Neuronal stem cell (in vitro differentiated cells): ENCODE results near the gene EXT2.

Source experiments
- DNase-seq: peaks from one replicate; pipeline ENCODE4 v3.0.0-alpha.2; 2013; ENCODE audit warnings: low spot score
- H2AFZ ChIP-seq: one replicate; pipeline ENCODE4 v1.6.1; 2013; ENCODE audit warnings: mild to moderate bottlenecking, low read length, inconsistent platforms
- H2AK5ac ChIP-seq: 2 replicates; pipeline ENCODE4 v1.6.1; 2013; ENCODE audit warnings: low read depth, mild to moderate bottlenecking, inconsistent platforms, low read length, moderate library complexity, mixed read lengths
- H2BK120ac ChIP-seq: 2 replicates; pipeline ENCODE4 v1.6.1; 2013; ENCODE audit warnings: low read depth, mild to moderate bottlenecking, inconsistent platforms, low read length, moderate library complexity, mixed read lengths
- H2BK12ac ChIP-seq: one replicate; pipeline ENCODE4 v1.6.1; 2013; ENCODE audit warnings: low read length, inconsistent platforms
- H2BK15ac ChIP-seq: 2 replicates; pipeline ENCODE4 v1.6.1; 2013; ENCODE audit warnings: mild to moderate bottlenecking, low read length, inconsistent platforms, mixed read lengths
- H2BK5ac ChIP-seq: one replicate; pipeline ENCODE4 v1.6.1; 2013; ENCODE audit warnings: inconsistent platforms, mild to moderate bottlenecking, low read length, moderate library complexity
- H3K14ac ChIP-seq: one replicate; pipeline ENCODE4 v1.6.1; 2013; ENCODE audit warnings: low read length, inconsistent platforms
- H3K18ac ChIP-seq: 2 replicates; pipeline ENCODE4 v1.6.1; 2013; ENCODE audit warnings: low read length, inconsistent platforms
- H3K23ac ChIP-seq: 2 replicates; pipeline ENCODE4 v1.6.1; 2013; ENCODE audit warnings: low read depth, mild to moderate bottlenecking, mixed read lengths, low read length, inconsistent platforms; ENCODE audit not compliant: poor library complexity
- H3K27ac ChIP-seq: replicated peaks from 3 replicates; pipeline ENCODE4 v1.5.1; 2013; ENCODE audit warnings: low read length, inconsistent platforms
- H3K27me3 ChIP-seq, 3 experiments: 2 replicates each; pipeline ENCODE4 v1.6.1; 2013; ENCODE audit warnings: low read length in 3 of 3, mild to moderate bottlenecking in 2 of 3, inconsistent platforms in 1 of 3, low read depth in 1 of 3, mixed read lengths in 1 of 3, moderate library complexity in 1 of 3; ENCODE audit not compliant: control insufficient read depth in 3 of 3, insufficient read depth in 3 of 3
- H3K36me3 ChIP-seq, 2 donors: replicated peaks in 1 of 2; 2 replicates each; pipeline ENCODE4 v1.6.1; 2013; ENCODE audit warnings: low read length in 2 of 2; ENCODE audit not compliant: control insufficient read depth in 2 of 2, insufficient read depth in 2 of 2
- H3K4ac ChIP-seq: 2 replicates; pipeline ENCODE4 v1.6.1; 2013; ENCODE audit warnings: inconsistent platforms, mild to moderate bottlenecking, low read length, moderate library complexity
- H3K4me1 ChIP-seq, 2 donors: 1 replicate in 1 of 2; 2 replicates in 1 of 2; pipeline ENCODE4 v1.6.1; 2013; ENCODE audit warnings: low read length in 2 of 2, low read depth in 1 of 2; ENCODE audit not compliant: control insufficient read depth in 2 of 2, insufficient read depth in 1 of 2
- H3K4me2 ChIP-seq: one replicate; pipeline ENCODE4 v1.6.1; 2013; ENCODE audit warnings: mild to moderate bottlenecking, low read length, inconsistent platforms; ENCODE audit not compliant: insufficient read depth, poor library complexity, severe bottlenecking
- H3K4me3 ChIP-seq, 2 donors: 2 replicates each; pipeline ENCODE4 v1.5.1; 2013; ENCODE audit warnings: low read length in 2 of 2, mild to moderate bottlenecking in 2 of 2, inconsistent platforms in 1 of 2, moderate library complexity in 1 of 2
- H3K79me1 ChIP-seq: one replicate; pipeline ENCODE4 v1.6.1; 2013; ENCODE audit warnings: low read depth, mild to moderate bottlenecking, inconsistent platforms, low read length, moderate library complexity
- H3K9ac ChIP-seq: one replicate; pipeline ENCODE4 v1.6.1; 2013; ENCODE audit warnings: mild to moderate bottlenecking, low read depth, low read length, inconsistent platforms; ENCODE audit not compliant: poor library complexity
- H3K9me3 ChIP-seq, 2 donors: replicated peaks in 1 of 2; 2 replicates each; pipeline versions ENCODE3 to v1.6.1; 2013; ENCODE audit warnings: low read length in 2 of 2, mild to moderate bottlenecking in 2 of 2, inconsistent platforms in 1 of 2, low read depth in 1 of 2, mixed read lengths in 1 of 2, moderate library complexity in 1 of 2; ENCODE audit not compliant: control insufficient read depth in 2 of 2, insufficient read depth in 1 of 2
- H4K8ac ChIP-seq: one replicate; pipeline ENCODE4 v1.6.1; 2013; ENCODE audit warnings: low read depth, mild to moderate bottlenecking, inconsistent platforms, low read length, moderate library complexity
- H4K91ac ChIP-seq: one replicate; pipeline ENCODE4 v1.6.1; 2013; ENCODE audit warnings: low read length, low read depth, mild to moderate bottlenecking, inconsistent platforms; ENCODE audit not compliant: poor library complexity
- WGBS, 2 donors: extraction: QIAGEN DNeasy Blood & Tissue Kit; methylation state at CpG; one replicate each; pipeline ENCODE4 v1.1.7; 2013; ENCODE audit warnings: missing lambda C conversion rate in 2 of 2, mixed read lengths in 1 of 2; ENCODE audit not compliant: insufficient read length in 2 of 2, insufficient replicate concordance in 1 of 2; ENCODE audit errors: extremely low coverage in 2 of 2; 5-methylcytosine and 5-hydroxymethylcytosine counted together

EXT2 gene

GRCh38 chr11:44171518-44171917, 76.0 kb downstream of the EXT2 start:
- no peak overlapping the region for H3K23ac ChIP-seq
- no peaks in the 10 kb centered on the region for H3K36me3 ChIP-seq
- no peak overlapping the region for H2AFZ ChIP-seq
- no peak overlapping the region for H2BK15ac ChIP-seq
- H3K27ac ChIP-seq: no peak overlapping the region
- no peak overlapping the region for H3K18ac ChIP-seq
- H2AK5ac ChIP-seq: no peak overlapping the region
- H3K14ac ChIP-seq: no peak overlapping the region
- WGBS, 2 donors: no CpG with 5 or more reads among the region's 4 CpGs
- H2BK12ac ChIP-seq: no peak overlapping the region
- H3K9ac ChIP-seq: no peak overlapping the region
- no peak overlapping the region for H4K8ac ChIP-seq
- H3K9me3 ChIP-seq: no peaks in the 10 kb centered on the region
- no peak overlapping the region for H2BK5ac ChIP-seq
- H2BK120ac ChIP-seq: no peak overlapping the region
- H3K27me3 ChIP-seq: no peaks in the 10 kb centered on the region
- H3K4me1 ChIP-seq: peaks cover 0 to 7% of the 10 kb centered on the region in 2 donors
- H3K4ac ChIP-seq: no peak overlapping the region
- H3K4me2 ChIP-seq: no peak overlapping the region
- H4K91ac ChIP-seq: no peak overlapping the region
- no peak overlapping the region for H3K4me3 ChIP-seq
- H3K79me1 ChIP-seq: no peaks in the 10 kb centered on the region
- DNase-seq: no peak

GRCh38 chr11:44172966-44173365, 77.5 kb downstream of the EXT2 start:
- no peak overlapping the region for H3K23ac ChIP-seq
- H3K4me2 ChIP-seq: no peak overlapping the region
- no peaks in the 10 kb centered on the region for H3K9me3 ChIP-seq
- no peaks in the 10 kb centered on the region for H3K79me1 ChIP-seq
- H3K4me1 ChIP-seq: peaks cover under 1 to 7% of the 10 kb centered on the region in 2 donors
- H3K9ac ChIP-seq: no peak overlapping the region
- H3K14ac ChIP-seq: no peak overlapping the region
- no peak overlapping the region for H2BK120ac ChIP-seq
- DNase-seq: no peak
- H3K4me3 ChIP-seq: no peak overlapping the region
- H2BK15ac ChIP-seq: no peak overlapping the region
- H3K4ac ChIP-seq: no peak overlapping the region
- H2BK5ac ChIP-seq: no peak overlapping the region
- H3K27me3 ChIP-seq: no peaks in the 10 kb centered on the region
- no peak overlapping the region for H2AK5ac ChIP-seq
- no peak overlapping the region for H4K8ac ChIP-seq
- H3K27ac ChIP-seq: no peak overlapping the region
- no peaks in the 10 kb centered on the region for H3K36me3 ChIP-seq
- H2BK12ac ChIP-seq: no peak overlapping the region
- WGBS, 2 donors: no CpG with 5 or more reads among the region's 3 CpGs
- no peak overlapping the region for H2AFZ ChIP-seq
- H4K91ac ChIP-seq: no peak overlapping the region
- H3K18ac ChIP-seq: no peak overlapping the region

GRCh38 chr11:44174842-44175241, 79.4 kb downstream of the EXT2 start:
- H3K79me1 ChIP-seq: no peaks in the 10 kb centered on the region
- H3K27ac ChIP-seq: no peak overlapping the region
- H2BK15ac ChIP-seq: no peak overlapping the region
- no peaks in the 10 kb centered on the region for H3K9me3 ChIP-seq
- H2BK12ac ChIP-seq: no peak overlapping the region
- WGBS, 2 donors: no CpG with 5 or more reads among the region's 1 CpG
- H4K8ac ChIP-seq: no peak overlapping the region
- no peaks in the 10 kb centered on the region for H3K27me3 ChIP-seq
- no peak overlapping the region for H3K4ac ChIP-seq
- H3K14ac ChIP-seq: no peak overlapping the region
- H3K18ac ChIP-seq: no peak overlapping the region
- no peak overlapping the region for H3K9ac ChIP-seq
- no peak overlapping the region for H3K4me3 ChIP-seq
- H3K4me2 ChIP-seq: no peak overlapping the region
- no peaks in the 10 kb centered on the region for H3K36me3 ChIP-seq
- H2AFZ ChIP-seq: no peak overlapping the region
- no peak for DNase-seq
- no peak overlapping the region for H2BK5ac ChIP-seq
- H2BK120ac ChIP-seq: no peak overlapping the region
- no peak overlapping the region for H3K23ac ChIP-seq
- peaks cover 7 to 15% of the 10 kb centered on the region in 2 donors for H3K4me1 ChIP-seq
- H2AK5ac ChIP-seq: no peak overlapping the region
- H4K91ac ChIP-seq: no peak overlapping the region

GRCh38 chr11:44176546-44177213, 81.2 kb downstream of the EXT2 start:
- no peak overlapping the region for H4K8ac ChIP-seq
- no CpG with 5 or more reads among the region's 5 CpGs for WGBS, 2 donors
- no peak overlapping the region for H2AK5ac ChIP-seq
- no peaks in the 10 kb centered on the region for H3K79me1 ChIP-seq
- H3K18ac ChIP-seq: no peak overlapping the region
- no peak overlapping the region for H3K23ac ChIP-seq
- no peak for DNase-seq
- H3K9me3 ChIP-seq: no peaks in the 10 kb centered on the region
- H3K9ac ChIP-seq: no peak overlapping the region
- H2BK15ac ChIP-seq: no peak overlapping the region
- no peak overlapping the region for H3K4me3 ChIP-seq
- no peak overlapping the region for H3K4me2 ChIP-seq
- H3K27me3 ChIP-seq: no peaks in the 10 kb centered on the region
- H3K36me3 ChIP-seq: no peaks in the 10 kb centered on the region
- no peak overlapping the region for H3K4ac ChIP-seq
- H2AFZ ChIP-seq: no peak overlapping the region
- H3K4me1 ChIP-seq: peaks cover 7 to 9% of the 10 kb centered on the region in 2 donors
- H3K27ac ChIP-seq: no peak overlapping the region
- H2BK5ac ChIP-seq: no peak overlapping the region
- no peak overlapping the region for H3K14ac ChIP-seq
- no peak overlapping the region for H4K91ac ChIP-seq
- H2BK120ac ChIP-seq: no peak overlapping the region
- H2BK12ac ChIP-seq: no peak overlapping the region
